GM19099 (cell line): ENCODE data around the gene ERF.

Experiments
- POLR2A ChIP-seq: IDR thresholded peaks from 3 replicates; pipeline ENCODE4 v1.6.1; 2011; ENCODE audit warnings: low read depth; ENCODE audit not compliant: insufficient read length; ENCODE audit errors: extremely low read depth

ERF gene

DNA sequence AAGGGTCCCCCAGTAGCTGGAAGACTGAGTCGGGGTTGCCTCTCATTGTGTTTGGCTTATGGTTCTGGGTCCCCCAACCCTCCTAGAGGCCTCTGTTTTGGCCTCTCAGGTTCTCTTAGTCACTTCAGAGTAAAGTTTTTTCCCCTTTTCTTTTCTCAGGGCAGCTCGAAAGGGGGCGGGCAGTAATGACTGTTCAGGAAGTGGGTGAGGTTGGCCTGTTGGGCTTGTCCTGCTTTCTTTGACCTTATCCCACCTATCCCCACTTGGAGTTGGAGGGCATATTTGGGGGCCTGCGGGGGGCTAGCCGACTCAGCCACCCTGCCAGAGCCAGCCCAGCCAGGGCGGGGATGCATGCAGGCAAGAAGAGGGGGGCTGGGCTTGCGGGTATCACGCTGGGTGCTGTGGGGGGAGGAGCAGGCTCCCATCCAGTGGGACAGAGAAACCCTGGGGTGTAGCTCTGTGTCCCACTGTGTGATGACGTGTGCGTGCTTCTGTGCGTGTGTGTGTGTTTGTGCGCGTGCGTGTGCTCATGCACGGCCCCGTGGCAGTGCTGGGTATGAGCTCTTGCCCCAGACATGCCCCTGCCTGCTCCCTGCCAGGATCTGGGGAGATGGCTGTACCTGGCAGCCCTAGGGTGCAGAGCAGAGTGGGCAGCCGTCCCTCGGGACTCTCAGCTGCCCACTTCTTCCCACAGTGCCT, 15.6 kb upstream of the ERF start:
- peak; percentile 33 for TF ChIP-seq POLR2A

DNA sequence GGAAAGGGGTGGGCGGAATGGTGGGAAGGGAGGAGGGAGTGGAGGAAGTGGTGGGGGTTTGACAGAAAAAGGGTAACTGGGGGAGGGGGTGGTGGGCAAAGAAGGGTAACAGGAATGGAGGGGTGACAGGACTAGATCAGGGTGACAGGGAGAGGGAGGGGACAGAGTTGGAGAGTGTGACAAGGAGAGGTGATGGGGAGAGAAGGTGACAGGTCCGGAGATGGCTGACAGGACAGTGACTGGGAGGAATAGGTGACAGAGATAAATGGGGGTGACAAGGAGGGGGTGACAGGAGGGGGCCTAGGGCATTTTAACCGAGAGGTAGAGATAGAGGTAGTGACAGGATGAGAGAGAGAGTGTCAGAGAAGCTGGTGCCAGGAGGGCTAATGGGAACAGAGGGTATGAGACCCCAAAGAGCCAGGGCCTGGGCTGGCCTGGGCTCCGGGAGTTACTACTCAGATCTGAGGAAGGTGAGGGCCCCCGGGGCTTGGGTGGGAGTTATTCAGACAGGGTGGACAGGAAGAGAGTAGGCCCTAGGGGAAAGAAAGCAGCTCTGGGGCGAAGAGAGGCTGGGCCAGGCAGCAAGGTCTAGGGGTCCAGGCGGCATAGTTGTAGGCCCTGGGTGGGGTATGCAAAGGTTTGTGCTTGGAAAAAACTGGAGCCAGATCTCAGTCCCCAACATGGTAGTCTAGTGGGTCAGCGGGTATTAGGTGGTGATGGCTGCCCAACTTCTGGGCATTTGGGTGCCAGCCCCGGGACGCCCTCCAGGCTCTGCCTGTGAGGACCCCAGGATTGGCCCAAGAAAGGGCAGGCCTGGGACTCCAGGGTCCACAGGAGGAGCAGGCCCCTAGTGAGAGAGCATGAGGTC, 14.8 kb upstream of the ERF start:
- TF ChIP-seq POLR2A, result no peak

DNA sequence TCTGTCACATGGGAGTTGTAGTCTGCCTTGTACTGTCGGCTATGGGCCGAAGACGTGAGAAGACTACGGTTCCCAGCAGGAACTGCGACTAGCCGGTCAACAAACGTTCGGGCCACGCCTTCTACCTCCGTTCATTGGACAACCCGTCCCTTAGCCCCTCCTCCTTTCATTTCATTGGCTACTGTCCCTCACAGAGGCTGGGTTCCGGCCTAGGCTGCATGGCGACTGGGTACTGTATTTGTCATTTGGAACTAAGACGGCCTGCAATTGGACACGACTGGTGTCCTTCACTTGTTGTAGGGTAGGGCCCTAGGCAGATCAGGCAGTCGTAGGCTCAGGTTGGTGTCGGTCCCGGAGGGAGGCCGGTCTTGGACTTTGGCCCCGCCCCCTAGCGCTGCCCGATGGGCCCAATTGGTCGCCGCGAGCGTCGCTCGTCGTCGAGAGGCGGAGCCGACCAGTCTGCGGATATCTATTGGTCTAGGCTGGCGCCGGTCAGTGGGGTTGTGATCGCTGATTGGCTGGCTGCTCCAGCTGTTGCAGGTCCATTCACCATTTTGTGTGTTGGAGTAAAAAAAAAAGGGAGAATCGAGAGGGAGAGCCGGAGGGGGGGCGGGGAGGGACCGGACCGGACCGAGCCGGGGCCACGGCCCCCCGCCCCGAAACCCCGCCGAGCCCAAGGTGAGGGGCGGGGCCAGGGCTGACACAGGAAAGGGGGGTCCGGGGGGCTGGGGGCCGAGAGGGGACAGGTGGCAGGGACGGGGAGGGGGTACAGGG, 14.0 kb upstream of the ERF start, which contains the start of gene CIC:
CIC (plus strand) TSS at position 549 of the 774 bp plus-strand sequence. CDS start 2,532 bp downstream, outside the sequence.
- no peak for TF ChIP-seq POLR2A

DNA sequence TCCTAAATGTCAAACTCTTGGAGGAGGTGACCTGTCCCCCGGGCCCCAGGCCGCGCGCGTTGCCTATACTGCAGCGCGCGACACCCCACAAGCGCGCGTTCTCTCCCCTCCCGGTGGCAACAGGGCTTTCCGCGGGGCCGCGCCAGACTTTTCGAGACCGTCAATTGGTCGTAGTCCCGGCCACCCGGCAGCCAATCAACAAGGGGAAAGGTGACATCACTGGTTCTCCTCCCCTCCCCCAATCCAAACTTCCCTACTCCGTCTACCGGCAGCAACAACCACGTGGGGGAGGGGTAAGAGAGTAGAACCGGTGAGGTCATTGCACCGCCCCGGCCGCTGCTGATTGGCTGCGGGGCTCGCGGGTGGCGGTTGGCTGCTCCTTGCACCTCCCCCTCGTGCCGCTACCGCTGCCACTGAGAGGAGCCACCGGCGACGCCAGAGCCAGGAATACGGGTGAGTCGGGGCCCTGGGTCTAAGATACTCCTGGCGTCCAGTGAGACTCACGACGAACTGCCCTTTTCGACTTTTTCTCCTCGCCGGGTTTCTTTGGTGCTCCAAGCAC, 13.3 kb upstream of the ERF start:
- peak; percentile 66 for TF ChIP-seq POLR2A

DNA sequence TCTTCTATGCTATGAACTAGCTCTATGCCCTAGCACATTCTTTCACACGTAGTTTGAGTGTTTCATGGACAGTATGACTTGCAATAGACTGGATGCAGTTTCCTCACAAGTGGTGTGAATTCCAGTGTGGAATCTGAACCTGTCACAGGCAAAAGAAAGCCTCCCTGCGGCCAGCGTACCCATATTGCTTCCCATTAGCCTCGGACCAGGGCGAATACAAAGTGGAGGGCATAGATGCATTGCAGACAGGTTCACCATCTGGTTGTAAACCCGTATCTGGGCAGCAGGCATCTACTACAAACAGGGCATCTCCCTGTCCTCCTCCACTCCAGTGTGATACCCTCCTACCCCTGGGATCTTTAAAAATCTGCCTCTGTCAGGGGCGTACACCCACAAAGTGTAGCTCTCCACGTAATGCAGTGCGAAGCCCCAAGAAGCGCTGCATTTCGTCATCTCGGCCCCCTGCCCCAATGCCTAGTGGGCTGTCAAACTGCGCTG, 12.8 kb upstream of the ERF start:
- no peak for TF ChIP-seq POLR2A

DNA sequence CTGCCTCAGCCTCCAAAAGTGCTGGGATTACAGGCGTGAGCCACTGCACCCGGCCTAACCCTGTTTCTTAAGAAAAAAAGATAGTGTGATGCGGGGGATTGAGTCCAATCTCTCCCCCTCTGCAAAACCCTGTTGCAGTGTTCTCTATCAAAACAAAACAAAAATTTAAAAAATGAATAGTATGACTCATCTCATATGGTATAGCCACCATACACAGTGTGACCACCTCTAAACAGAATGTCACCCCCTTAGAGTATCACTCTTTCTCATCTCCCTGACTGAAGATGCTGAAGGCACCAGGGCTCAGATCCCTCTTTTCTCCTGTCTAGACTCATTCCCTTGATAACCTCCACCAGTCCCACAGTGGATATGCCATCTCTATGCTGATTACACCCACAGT, 6.8 kb upstream of the ERF start:
- TF ChIP-seq POLR2A, result no peak

DNA sequence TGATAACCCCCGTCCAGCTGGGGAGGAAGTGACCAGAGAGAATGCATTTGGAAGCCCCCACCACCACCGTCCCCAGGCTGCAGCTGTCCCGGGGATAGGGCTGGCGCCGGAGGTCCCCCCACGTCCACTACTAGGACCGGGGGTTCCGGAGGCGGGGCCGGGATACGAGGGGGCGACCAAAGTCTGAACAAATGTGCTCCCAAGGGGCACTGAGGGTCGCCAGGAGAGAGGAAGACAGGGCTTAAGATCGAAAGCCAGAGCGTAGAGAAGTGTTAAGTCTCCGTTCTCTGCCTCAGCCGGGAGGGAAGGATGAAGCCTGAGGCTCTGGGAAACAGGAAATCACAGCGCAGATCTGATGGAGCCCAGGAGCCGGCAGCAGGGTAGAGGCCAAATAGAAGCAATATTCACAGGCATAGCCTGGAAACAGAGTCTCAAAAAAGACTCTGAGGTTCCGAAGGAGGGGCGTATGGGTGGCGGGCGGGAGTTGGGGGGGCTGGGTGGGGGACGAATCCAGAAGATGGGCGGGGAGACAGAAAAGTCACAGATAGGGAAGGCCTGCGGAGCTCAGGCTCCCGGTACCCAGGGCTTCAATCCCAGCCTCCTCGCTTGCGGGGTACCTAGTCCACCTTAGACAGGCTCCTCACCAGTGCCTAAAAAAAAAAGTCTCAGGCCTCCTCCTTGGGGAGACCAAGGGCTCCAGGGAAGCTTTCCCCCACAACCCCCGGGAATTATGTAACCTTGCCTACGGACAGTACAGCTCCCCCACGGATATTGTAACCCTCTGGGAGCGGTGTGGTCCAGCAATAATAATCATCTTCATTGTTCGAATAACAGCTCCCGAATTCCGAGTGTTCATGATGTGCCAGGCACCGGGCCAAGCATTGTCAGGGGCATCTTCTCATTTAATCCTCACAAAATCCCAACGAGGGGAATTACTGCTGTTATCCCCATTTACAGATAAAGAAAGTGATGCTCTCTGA, 1.1 kb upstream of the ERF start:
- TF ChIP-seq POLR2A, result no peak

DNA sequence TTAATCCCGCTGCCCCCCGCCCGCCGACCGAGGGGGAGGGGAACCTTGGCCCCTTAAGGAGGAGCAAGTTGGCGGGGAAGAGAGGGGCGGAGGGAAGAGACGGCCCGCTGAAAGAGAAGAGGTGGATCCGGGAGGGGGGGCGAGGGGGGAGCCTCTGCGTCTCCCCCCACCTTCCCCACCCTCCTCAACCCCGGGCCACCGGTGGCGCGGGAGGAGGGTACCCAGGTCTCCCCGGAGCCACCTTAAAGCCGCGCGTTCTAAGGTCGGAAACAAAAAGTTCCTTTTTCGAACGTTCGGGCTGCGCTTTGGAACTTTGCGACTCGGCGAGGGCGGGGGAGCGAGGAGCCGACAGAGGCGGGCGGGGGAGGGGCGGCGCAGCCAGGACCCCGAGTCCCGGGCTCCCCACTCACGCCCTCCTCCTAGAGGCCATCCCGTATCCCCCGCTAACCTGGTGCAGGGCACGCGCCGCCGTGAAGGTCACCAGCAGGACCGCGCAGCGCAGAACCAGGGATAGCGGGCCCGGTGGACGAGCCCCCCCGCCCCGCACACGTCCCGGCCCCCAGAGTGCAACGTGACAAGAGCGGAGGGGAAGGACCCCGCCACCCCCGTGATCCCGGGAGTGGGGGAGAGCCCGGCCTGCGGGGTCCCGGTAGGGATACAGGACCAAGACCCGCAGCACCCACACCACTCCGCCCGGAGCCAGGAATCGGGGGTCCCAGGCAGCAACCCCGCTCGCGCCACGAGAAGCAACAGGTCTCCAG, 659 bp downstream of the ERF start:
- TF ChIP-seq POLR2A, result no peak

DNA sequence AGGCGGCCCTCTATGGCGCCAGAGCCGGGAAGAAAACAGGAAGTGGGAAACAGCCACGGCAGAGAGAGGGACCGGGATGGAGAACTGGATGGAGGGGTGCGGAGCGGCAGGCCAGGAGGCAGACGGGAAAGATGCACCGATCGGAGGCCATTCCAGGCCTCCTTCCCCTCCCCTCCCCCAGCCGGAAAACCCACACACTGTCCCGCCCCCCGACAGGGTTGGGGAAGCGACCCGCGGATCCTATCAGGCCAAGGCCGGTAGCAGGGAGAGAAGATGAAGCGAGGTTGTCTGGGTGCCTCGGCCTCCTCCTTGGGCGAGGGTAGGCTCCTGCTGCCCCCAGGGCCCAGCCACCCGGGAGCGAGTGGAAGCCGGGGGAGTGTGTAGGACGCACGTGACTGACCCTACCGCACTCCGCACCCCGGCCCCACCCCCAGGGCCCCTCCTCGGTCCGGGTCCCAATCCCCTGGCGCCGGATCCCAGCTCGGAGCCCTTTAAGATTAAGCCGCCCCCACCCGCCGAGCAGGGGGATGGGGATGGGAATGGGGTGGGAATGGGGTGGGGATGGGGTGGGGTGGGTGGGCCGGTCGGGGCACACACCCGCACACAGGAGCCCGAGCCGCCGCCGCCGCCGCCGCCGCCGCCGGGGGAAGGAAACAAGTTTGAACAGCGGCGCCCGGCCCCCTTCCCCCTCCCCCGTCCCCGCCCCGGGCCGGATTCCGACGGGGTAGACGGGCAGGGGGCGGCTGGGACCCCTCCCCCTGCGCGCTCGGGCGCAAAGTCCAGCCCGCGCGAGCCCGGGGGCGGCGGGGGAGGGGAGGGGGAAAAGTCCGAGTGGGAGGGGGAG, 1.5 kb downstream of the ERF start:
- peak; percentile 46 for TF ChIP-seq POLR2A

DNA sequence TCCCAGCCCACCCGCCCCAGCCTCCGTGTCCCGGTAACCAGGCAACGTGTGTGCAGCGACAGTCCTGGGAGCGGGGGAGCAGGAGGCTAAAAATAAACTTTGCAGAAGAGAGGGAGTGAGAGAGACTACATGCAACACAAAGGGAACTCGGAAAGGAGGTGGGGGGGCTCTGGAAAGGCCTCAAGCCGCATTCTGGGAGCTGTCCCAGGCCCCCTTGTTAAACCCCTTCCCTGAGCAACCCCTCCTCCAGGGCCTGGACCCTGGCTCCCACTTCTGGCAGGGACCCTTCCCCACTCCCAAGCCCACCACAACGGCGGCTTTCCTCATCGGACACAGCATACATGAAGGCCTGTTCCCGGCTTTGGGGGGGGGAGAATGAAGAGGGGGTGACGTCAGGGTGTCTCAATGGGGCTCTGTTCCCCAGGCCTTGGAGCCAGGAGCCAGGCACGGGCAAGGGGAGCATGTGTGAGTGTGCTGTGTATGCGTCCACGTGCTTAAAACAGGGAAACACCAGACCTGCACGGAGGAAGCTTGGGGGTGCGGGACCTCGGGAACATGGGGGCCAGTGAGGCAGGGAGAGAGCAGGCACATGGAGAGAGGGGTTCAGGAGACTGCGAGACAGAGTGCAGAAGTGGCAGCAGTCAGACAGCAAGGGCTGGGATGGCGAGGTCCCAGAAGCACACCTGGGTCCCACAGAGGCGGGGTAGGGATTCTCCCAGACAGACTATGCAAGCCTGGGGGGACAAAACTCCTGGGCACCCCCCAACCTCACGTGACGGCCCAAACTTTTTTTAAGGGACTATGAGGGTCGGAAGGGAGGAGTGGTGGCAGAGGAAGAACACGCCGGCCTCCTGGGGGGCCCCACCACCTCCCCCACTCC, 2.3 kb downstream of the ERF start:
- no peak for TF ChIP-seq POLR2A
